ENCODE measurements around the gene RAET1L. TPM values are rescaled to one million over a fixed set of nuclear protein-coding genes. Genes with fewer than 3 reads are reported as not detected.
A peak's percentile ranks its signal among the peaks of the same experiment; 100 is the strongest.

Gene RAET1L
- total RNA-seq, 1 experiment from 2014 or later, result not detected

DNA sequence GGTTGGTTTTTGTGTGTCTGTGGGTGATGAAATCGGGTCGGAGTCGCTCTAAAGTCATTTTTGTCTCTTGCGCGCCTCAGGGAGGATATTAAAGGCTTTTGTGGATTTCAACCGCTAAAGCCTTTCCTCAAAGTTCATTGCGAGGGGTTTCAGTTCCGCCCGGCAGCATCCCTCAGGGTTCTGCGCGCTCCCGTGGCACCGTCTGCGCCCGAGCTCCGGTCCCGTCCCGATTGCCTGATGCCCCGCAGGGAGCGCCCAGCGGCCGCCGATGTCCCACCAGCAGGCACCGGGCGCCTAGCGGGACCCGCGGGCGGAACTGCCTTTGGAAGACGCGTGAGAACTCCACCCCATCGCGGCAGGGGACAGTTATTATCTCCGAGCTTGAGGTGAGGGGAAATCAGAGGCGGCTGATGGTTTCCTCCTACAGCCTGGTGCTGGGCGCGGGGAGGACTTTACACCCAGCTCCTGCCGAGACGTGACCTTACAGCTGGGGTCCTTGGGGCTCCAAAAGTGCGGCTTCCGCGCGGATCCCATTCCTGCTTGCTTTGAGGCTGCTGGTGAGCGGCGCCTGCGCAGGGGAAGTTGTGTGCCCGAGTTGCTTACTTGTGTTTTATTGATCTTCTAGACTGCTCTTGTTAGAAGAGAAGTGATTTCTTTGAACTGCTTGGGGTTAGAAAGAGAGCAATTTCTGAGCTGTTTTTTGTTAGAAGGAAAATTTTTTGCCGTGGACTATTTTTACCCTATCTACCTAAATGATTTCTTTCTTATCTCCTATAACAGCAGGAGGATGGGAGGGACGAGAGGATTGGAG, 34.5 kb downstream of the RAET1L start:
- intact Hi-C loops (cut with micrococcal nuclease; ENCODE audit: unreplicated experiment), result no loop called here
- peak; percentile 34 for DNase-seq (ENCODE audit: low spot score)
- Histone ChIP-seq H3K27me3 (replicated peaks; ENCODE audit: insufficient read depth, low read depth, low read length, poor library complexity) (peaks cover 92% of the 10 kb centered on the region), H3K36me3 (ENCODE audit: insufficient read depth, low read length, poor library complexity, severe bottlenecking) (no peaks in the 10 kb centered on the region), H3K27ac (ENCODE audit: low read depth, low read length, poor library complexity, severe bottlenecking) (no peak overlapping the region), H3K4me3 (ENCODE audit: low read depth, low read length, poor library complexity, severe bottlenecking) (peak overlapping the region; percentile 43), H3K9me3 (ENCODE audit: low read depth, low read length, poor library complexity, severe bottlenecking) (peaks cover 11% of the 10 kb centered on the region), H3K4me1 (ENCODE audit: insufficient read depth, low read length, poor library complexity, severe bottlenecking) (peaks cover 14% of the 10 kb centered on the region)
- ChIA-PET POLR2A (ENCODE audit: low non-redundant PET) (no interaction called here), CTCF (interaction anchor here (0.5 kb wide), 1 partner anchor 16 kb away, joined by 3 read pairs; no protein-coding TSS in a partner anchor)
- no TSS peak for BruUV-seq (replicated peaks)
- TF ChIP-seq EZH2 (IDR thresholded peaks at IDR 0.05; ENCODE audit: borderline replicate concordance, low read depth, low read length, poor library complexity, severe bottlenecking) (peak; percentile 64), CTCF (conservative IDR thresholded peaks at IDR 0.05; ENCODE audit: low read depth, low read length) (no peak)

- BruUV-seq (replicated peaks), result no TSS peak
- peak overlapping the region; percentile 43 for H3K4me3 ChIP-seq (ENCODE audit: low read depth, low read length, poor library complexity, severe bottlenecking)
Observed at GRCh38 chr6:149990212-149990660, 35.1 kb downstream of the RAET1L start.

More at GRCh38 chr6:149990212-149990660, 35.1 kb downstream of the RAET1L start:
- Histone ChIP-seq H3K9me3 (ENCODE audit: low read depth, low read length, poor library complexity, severe bottlenecking) (peaks cover 11% of the 10 kb centered on the region), H3K27ac (ENCODE audit: low read depth, low read length, poor library complexity, severe bottlenecking) (no peak overlapping the region), H3K36me3 (ENCODE audit: insufficient read depth, low read length, poor library complexity, severe bottlenecking) (no peaks in the 10 kb centered on the region), H3K4me1 (ENCODE audit: insufficient read depth, low read length, poor library complexity, severe bottlenecking) (peaks cover 14% of the 10 kb centered on the region), H3K27me3 (replicated peaks; ENCODE audit: insufficient read depth, low read depth, low read length, poor library complexity) (peaks cover 98% of the 10 kb centered on the region)
- ChIA-PET POLR2A (ENCODE audit: low non-redundant PET) (no interaction called here), CTCF (no interaction called here)
- intact Hi-C loops (cut with micrococcal nuclease; ENCODE audit: unreplicated experiment), result no loop called here
- TF ChIP-seq CTCF (conservative IDR thresholded peaks at IDR 0.05; ENCODE audit: low read depth, low read length) (no peak), EZH2 (IDR thresholded peaks at IDR 0.05; ENCODE audit: borderline replicate concordance, low read depth, low read length, poor library complexity, severe bottlenecking) (peak; percentile 28)
- no peak for DNase-seq (ENCODE audit: low spot score)

Measured in A673 (cell line).